Effector CD8-positive, alpha-beta T cell (primary cell): ENCODE data around the gene TUBG2.
"Not testable (repeated sequence)": the region's sequence is repeated elsewhere in the genome, so short reads cannot be mapped to it uniquely, and the experiment has no call there.

Experiments used
- DNase-seq: peaks from one replicate; lab custom pipeline; 2025; lab: John Stamatoyannopoulos, UW
- total RNA-seq, 4 experiments: gene quantifications; one replicate each; lab custom pipeline; 2026; lab: John Stamatoyannopoulos, UW

TUBG2 gene
- total RNA-seq: 11.8 to 26.4 (median 16.4) reads per million in 4 experiments

DNA sequence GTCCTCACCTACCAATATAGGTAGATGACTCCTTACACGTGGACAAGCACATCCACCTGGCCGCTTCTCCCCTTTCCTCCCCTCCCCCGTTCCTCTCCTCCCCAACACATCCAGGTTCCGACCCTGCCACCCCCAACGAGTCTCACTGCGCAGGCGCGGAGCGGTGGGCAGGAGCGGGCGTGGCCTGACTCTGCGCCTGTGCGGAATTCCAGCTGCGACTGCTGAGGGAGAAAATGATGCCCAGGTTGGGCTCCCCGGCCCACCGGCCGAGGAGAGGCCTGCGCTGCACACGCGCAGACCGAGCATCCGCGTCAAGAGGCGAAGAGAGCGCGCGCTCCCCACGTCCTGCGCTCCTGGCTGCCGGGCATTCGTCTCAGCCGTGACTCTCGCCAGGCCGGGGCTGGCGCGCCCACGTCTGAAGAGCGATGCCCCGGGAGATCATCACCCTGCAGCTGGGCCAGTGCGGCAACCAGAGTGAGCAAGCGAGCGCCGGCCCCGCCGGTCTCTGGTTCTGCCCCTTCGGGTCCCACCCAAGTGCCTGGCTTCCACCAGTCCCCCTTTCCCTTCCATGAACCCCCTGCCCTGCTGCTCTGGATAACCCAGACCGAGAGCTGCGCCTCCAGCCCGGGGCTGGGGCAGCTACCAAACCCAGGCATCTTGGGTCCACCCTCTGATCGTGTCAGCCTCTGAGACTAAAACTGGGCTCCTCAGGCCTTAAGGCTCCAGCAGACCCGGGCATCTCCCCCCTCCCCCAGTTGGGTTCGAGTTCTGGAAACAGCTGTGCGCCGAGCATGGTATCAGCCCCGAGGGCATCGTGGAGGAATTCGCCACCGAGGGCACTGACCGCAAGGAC, at the start of gene TUBG2:
TUBG2 (plus strand) TSS at position 206 of the 853 bp plus-strand sequence; CDS start at position 426, 220 bp downstream.
- peak; percentile 77 for DNase-seq

DNA sequence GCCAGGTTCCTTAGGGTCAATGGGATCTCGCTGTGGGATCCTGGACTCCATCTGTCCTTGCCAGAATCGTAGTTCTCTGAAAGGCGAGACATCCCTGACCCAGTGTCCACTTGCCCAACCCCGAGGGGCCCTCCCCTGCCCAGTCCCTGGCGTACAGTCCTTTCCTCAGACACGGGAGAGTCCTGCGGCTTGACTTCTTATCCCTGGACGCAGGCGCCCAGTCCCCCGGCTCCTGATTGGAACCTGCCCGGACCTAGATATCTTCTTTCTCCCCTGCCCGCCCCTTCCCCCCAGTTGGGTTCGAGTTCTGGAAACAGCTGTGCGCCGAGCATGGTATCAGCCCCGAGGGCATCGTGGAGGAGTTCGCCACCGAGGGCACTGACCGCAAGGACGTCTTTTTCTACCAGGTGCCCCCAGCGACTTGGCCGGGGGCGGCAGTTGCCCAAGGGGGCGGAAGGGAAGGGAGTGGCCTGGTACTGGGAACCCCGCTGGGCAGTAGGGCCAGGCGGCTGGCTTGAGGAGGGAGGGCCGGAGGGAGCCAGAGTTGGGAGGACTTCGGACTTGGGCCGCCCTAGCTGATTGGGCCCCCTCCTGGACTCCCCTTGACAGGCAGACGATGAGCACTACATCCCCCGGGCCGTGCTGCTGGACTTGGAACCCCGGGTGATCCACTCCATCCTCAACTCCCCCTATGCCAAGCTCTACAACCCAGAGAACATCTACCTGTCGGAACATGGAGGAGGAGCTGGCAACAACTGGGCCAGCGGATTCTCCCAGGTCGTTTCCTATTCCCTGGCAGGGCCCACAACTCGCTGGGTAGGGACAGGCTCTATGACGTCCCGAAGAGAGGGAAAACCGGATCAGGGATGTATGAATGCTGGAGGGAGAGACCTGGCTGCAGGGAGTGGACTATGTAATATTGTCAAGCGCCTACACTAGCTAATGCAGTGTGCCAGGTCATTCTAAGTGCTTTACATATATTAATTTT, 49.0 kb upstream of the TUBG2 start:
- peak; percentile 6 for DNase-seq

DNA sequence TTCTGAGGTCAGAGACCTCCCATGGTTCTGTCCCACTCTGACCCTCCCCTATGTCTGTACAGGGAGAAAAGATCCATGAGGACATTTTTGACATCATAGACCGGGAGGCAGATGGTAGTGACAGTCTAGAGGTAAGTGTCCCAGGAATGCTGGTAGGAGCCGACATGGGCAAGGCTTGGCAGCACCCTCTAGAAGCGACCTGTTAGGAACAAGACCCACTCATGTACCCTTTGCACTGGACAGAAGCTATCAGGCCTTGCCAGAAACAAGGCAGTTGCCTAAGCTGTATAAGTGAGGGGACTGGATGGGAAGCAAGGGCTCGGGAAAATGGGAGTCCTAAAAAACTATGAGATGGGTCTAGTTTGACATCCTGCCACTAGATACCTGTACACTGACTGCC, 47.1 kb upstream of the TUBG2 start:
- DNase-seq: no peak

DNA sequence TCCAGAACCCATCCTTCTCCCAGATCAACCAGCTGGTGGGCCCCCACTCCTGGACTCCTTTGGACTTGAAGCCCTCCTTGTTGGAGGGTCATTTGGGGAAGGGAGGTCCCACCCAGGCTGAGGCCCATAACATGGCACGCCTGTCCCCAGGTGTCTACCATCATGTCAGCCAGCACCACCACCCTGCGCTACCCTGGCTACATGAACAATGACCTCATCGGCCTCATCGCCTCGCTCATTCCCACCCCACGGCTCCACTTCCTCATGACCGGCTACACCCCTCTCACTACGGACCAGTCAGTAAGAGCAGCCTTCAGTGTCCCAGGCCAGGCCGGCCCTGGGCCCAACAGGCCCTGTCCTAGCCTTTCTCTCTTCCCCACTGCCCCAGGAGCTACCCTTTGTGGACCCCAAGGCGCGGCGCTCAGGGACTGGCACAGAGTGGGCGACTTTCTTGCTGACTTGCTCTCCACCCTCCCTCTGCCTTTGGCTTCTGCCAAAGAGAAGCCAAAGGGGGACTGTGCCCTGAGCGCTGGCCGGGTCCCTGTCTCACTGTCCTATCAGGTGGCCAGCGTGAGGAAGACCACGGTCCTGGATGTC, 45.3 kb upstream of the TUBG2 start:
- DNase-seq: no peak

DNA sequence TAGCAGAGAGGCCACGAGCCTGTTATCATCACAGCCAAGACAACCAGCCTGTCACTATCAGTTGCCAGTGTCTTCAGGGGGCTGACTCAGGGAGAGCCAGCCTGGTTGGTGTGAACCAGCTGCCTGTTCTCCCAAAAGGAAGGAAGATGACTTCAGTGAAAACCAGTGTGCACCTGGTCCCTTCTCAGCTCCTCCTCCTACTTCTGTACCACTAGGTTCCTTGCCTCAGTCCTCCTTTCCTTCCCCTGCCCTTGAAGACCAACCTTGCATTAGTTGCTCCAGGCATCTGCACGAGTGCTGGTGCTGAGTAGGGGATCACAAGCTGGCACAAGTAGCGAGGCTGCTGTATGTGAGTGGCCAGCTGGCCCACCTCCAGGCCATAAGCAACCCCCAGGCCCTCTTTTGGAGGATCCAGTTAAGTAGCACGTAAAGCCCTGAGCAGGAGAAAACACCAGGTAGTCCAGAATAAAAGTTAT, 41.1 kb upstream of the TUBG2 start:
- DNase-seq: no peak

DNA sequence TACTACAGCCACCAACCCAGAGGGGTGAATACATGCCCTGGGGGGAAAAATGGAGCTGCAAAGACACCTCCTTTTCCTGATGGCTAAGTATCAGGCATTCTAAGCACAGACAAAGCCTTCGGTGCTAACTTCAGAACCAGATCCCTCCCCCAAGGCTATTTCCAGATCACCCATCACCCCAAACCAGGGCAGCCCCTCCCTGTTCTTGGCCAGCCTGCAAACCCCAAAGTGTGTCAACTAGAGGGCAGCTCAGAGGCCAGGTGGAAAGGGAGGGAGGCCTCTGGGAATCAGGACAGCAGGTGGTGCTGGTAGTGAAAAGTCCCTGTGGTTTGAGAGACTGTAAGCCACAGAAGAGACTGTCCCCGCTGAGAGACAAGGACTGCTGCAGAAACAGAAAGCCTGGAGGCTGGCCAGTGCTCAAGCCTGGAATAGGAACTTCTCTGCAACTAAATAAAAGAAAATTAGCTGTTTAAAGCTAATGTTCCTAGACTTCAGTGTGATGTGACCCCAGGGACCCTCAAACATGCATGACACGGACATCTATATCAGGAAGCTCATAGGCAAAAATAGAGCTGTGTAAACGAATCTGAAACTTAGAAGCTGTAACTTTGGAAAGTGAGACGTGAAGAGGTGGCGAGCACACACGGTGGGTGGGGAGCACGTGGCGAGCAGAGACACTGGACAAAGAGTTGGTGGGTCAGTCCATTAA, 40.5 kb upstream of the TUBG2 start:
- no peak for DNase-seq

DNA sequence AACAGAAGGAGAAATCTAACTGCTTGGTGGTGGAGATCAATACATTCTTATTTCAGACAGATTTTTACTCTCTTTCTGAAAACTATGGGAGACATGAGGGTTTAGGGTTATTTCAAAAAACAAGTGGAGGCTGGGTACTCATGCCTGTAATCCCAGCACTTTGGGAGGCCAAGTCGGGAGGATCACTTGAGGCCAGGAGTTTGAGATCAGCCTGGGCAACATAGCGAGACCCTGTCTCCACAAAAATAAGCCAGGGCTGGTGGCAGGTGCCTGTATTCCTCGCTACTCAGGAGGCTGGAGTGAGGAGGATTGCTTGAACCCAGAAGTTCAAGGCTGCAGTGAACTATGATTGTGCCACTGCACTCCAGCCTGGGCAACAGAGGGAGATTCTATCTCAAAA, 37.1 kb upstream of the TUBG2 start:
- DNase-seq: not testable (repeated sequence)

DNA sequence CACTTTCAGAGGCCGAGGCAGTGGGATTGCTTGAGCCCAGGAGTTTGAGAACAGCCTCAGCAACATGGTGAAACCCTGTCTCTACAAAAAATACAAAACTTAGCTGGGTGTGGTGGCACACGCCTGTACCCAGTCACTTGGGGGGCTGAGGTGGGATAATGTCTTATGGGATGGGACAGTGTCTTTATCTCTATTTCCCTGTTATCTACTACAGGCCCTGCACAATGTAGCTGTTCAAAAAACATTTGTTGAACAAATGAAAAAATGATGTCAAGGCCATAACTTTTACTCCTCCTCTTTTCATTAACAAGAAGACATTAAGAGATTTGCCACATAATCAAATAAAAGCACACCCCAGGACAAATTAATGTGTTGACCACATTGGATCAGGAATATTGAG, 35.8 kb upstream of the TUBG2 start:
- DNase-seq: no peak

DNA sequence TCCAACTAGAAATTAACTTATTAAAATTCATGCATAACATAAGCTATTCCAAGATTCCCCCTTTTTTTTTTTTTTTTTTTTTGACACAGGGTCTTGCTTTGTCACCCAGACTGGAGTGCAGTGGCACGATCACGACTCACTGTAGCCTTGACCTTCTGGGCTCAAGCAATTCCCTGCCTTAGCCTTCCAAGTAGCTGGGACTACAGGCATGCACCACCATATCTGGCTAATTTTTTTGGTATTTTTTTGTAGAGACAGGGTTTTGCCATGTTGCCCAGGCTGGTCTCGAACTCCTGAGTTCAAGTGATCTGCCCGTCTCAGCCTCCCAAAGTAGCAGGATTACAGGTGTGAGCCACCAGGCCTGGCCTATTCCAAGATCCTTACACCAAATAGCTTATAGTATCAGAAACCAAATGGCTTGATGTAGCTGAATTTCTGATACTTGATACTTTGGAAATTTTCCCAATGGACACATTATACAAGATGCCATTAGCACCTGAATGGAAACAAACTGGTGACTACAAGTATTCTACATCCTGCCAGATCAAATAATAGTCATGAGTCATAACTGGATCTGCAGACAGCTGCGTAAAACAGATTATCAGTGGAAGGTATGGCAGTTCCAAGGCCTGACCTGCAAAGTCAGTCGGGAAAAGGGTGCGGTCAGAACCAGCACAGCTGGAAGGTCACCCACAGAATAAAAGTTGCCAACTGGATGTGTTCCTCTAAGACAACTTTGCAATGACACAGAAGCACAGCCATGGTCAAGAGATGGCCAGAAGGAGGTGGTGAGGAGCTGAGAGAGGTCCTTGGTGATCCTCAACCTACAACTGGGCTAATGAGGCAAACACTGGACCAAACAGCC, 35.1 kb upstream of the TUBG2 start:
- DNase-seq: no peak

DNA sequence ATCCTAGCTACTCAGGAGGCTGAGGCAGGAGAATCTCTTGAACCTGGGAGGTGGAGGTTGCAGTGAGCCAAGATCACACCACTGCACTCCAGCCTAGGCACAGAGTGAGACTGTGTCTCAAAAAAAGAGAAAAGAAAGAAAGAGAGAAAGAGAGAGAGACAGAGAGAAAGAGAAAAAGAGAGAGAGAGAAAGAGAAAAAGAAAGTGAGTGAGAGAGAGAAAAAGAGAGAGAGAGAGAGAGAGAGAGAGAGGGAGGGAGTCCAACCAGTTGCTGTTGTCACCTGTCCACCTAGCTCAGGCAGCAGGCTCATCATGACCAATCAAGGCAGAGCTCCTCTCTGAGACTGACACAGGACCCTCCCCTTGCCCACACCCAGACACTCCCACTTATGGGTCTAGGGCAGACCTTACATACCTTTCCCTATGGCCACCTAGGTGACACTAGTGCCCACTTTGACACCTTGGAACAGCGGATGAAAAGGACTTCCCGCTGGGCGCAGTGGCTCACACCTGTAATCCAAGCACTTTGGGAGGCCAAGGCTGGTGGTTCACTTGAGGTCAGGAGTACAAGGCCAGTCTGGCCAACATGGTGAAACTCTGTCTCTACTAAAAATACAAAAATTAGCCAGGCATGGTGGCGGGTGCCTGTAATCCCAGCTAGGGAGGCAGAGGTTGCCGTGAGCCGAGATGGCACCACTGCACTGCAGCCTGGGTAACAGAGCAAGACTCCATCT, 31.9 kb upstream of the TUBG2 start:
- DNase-seq: not testable (repeated sequence)

DNA sequence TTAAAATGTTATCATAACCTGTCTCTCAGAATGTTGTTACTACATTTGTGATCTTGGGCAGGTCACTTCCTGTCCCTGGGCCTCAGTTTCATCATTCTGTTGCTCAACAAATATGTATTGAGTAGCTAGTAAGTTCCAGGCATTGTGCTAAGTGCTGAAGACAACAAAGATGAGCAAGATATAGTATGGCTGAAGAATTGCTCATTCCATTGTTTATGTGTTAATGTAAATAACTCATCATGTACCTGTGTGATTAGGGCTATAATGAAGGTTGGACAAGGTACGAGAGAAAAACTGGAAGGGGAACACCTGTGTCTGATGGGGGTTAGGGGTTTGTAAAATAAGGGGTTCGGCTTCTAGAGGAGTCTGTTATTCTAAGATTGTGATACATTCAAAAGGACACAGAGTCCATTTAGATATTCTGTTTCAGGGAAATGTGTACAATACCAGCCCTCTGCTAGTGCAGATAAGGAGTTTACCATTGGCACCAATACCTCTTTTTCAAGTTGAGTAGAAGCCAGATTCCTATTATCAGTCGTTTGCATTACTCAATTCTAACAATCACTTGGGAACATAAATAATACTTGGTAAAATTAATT, 29.6 kb upstream of the TUBG2 start:
- no peak for DNase-seq

DNA sequence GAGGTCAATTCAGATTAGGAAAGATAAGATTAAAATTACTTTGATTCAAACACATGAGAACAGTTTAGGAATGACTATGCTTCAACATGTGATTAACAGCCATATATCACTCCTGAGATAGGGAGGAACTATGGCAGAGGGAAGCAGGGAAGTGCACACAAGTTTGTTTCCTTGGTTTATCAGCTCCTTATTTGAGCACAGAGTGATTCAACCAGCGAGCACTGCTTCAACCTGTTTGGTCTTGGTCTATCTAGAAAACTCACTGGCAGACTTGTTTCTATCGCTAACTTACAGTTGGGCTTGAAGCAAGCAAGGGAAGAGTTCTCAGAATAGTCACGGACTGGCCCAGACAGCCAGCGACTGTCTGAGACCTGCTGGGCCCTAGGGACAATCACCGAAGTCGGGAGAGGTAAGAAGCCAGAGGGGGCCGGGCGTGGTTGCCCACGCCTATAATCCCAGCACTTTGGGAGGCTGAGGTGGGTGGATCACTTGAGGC, 26.1 kb upstream of the TUBG2 start:
- DNase-seq: no peak

DNA sequence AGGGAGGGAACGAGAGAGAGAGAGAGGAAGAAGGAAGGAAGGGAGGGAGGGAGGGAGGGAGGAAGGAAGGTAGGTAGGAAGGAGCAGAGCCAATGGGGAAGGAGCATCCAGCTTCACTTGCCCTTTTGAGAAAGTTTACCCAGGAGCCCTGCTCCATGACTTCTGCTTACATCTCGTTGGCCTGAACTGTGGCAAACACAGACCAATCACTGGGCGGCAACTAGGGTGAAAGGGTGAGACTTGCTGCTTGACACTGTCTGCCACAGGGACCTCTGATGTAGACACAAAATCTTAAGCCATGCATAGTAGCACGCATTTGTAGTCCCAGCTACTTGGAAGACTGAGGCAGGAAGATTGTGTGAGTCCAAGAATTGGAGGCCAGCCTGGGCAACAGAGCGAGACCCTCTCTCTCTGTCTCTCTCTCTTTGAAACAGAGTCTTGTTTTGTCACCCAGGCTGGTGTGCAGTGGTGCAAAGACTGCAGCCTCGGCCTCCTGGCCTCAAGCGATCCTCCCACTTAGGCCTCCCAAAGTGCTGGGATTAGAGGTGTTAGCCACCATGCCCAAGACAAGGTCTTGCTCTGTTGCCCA, 19.5 kb upstream of the TUBG2 start:
- DNase-seq: no peak

DNA sequence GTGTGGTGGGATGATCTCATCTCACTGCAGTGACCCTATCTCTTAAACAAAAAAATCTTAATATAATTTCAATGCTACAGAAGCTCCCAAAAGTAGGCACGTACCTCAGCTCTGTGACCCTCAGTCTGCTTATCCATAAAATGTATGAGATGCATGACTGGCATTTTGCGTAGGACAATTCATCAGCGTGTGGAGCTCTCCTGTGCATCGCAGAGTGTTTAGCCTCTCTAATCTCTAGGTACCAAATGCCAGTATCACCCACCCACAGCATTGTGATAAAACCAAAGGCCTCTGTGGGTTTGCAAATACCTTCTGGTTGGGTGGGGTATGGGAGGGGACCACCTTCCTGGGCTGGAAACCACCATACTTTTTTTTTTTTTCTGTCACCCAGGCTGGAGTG, 19.0 kb upstream of the TUBG2 start:
- no peak for DNase-seq

DNA sequence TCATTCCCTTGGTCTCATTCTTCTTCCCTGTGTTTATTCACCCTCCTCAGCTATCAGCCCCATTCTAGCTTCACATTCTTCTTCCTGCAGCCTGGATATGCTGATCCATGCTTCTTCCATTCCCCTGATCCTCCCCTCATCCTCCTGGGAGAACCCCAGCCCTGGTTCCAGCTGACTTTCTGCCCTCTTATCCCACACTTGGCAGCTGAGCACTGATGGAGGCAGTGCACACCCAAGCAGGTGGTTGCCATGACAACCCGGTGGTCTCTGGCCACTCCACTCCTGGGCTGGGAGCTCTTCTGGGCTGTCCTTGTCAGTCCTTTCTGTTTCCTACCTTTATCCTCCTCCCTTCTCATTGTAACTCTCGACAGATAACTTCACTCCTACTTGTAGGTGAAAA, 16.7 kb upstream of the TUBG2 start:
- DNase-seq: no peak

DNA sequence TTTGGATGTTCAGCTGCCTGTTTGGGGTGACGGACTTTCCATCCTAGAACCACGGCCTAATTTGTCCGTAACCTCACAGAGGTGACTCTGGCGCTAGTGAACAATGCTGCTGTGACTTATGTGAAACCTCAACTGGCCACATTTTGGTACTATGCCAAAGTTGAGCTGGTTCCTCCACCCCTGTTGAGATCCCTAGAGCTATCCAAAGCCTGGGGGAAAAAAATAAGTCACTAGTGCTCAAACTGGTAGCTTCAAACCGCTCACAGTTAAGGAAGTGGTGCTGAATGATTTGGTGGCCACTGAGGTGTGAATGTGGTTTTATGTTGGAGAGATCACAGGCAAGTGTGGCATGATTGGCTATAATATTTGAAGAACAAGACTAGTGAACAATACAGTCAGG, 11.3 kb upstream of the TUBG2 start:
- DNase-seq: no peak

DNA sequence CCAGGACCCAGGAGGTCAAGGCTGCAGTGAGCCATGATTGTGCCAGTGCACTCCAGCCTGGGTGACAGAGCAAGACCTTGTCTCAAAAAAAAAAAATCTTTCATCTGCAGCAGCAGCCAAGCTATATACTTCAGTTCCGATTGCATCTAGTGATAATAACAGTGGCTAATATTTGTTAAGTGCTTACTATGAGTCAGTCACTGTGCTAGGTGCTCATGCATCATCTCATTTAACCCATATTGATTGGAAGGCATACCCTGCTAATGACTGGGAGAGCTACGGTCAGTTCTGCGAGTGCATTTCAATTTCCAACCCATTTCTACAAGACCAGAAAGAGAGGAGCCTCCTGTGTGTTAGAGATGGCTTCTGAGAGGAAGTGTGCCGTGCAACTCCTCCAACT, 7.7 kb upstream of the TUBG2 start:
- DNase-seq: no peak

DNA sequence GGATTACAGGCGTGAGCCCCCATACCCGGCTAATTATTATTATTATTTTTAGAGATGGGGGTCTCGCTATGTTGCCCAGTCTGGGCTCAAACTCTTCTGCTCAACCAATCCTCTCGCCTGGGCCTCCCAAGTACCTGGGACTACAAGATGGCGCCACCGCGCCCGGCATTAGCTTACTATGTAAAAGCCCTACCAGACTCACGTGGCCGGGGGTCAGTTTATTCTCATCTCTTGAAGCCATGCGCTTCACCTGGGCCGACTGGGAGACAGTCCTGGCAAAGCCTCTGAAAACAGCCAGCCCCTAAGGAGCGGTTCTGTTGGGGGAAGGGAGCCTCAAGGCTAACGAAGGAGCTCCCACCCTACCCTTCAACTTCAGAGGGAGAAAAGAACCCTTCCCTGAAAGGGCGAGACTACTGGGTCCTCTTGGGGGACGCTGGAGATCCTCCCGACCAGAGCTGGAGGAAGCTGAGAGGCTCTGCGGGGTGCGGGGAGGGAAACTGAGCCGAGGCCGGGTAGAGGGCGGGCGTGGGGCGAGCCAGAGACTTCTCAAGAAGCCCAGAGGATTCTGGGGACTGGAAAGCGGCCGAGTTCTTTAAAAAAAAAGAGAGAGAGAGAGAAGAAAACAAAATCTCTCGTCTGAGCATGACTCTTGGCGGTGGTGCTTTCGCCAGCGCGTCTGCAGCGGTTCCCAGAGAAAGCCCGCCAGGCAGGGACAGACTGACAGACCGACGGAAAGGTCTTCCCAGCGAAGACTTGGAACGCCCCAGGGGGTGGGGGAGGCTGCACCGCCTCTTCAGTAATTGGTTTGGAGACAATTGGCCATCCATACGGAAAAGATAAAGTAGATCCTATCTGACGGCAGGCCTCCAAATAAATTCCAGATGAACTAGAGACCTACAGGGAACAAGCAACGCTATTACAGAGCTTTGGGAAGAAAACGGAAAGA, 5.6 kb upstream of the TUBG2 start:
- DNase-seq: no peak
